ENCODE measurements around the gene SLC25A27.

DNA sequence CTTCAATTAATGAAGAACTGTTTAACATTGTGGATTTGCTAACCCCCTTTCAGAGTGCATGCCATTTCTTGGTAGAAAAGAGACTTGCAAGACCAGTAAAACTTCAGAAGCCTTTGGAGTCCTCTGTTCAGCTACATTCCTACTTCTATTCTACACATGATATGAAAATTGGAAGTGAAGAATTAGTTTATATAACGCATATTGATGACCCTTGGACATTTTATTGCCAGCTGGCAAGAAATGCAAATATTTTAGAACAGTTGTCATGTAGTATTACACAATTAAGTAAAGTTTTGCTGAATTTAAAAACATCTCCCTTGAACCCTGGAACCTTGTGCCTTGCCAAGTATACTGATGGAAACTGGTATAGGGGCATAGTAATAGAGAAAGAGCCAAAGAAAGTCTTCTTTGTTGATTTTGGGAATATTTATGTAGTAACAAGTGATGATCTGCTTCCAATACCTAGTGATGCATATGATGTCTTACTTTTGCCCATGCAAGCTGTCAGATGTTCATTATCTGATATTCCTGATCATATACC is 38.2 kb downstream of the SLC25A27 start:
- TF ChIP-seq, protein P1, sequence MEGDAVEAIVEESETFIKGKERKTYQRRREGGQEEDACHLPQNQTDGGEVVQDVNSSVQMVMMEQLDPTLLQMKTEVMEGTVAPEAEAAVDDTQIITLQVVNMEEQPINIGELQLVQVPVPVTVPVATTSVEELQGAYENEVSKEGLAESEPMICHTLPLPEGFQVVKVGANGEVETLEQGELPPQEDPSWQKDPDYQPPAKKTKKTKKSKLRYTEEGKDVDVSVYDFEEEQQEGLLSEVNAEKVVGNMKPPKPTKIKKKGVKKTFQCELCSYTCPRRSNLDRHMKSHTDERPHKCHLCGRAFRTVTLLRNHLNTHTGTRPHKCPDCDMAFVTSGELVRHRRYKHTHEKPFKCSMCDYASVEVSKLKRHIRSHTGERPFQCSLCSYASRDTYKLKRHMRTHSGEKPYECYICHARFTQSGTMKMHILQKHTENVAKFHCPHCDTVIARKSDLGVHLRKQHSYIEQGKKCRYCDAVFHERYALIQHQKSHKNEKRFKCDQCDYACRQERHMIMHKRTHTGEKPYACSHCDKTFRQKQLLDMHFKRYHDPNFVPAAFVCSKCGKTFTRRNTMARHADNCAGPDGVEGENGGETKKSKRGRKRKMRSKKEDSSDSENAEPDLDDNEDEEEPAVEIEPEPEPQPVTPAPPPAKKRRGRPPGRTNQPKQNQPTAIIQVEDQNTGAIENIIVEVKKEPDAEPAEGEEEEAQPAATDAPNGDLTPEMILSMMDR (conservative IDR thresholded peaks at IDR 0.05; ENCODE audit: low read depth in 2 of 2), result no peak
- no peak for TF ChIP-seq EZH2phosphoT487 (IDR thresholded peaks at IDR 0.05; ENCODE audit: unreplicated experiment)
- TF ChIP-seq POLR2AphosphoS5 (IDR thresholded peaks at IDR 0.05; ENCODE audit: low read depth), result no peak
- TF ChIP-seq EZH2 (IDR thresholded peaks at IDR 0.05; ENCODE audit: low read depth, unreplicated experiment), result no peak
- TF ChIP-seq JUNB (IDR thresholded peaks at IDR 0.05; ENCODE audit: unreplicated experiment), result no peak
- TF ChIP-seq CREB1 (CRISPR knock-in tag; IDR thresholded peaks at IDR 0.05; ENCODE audit: low read depth), result no peak
- TF ChIP-seq, protein P2, sequence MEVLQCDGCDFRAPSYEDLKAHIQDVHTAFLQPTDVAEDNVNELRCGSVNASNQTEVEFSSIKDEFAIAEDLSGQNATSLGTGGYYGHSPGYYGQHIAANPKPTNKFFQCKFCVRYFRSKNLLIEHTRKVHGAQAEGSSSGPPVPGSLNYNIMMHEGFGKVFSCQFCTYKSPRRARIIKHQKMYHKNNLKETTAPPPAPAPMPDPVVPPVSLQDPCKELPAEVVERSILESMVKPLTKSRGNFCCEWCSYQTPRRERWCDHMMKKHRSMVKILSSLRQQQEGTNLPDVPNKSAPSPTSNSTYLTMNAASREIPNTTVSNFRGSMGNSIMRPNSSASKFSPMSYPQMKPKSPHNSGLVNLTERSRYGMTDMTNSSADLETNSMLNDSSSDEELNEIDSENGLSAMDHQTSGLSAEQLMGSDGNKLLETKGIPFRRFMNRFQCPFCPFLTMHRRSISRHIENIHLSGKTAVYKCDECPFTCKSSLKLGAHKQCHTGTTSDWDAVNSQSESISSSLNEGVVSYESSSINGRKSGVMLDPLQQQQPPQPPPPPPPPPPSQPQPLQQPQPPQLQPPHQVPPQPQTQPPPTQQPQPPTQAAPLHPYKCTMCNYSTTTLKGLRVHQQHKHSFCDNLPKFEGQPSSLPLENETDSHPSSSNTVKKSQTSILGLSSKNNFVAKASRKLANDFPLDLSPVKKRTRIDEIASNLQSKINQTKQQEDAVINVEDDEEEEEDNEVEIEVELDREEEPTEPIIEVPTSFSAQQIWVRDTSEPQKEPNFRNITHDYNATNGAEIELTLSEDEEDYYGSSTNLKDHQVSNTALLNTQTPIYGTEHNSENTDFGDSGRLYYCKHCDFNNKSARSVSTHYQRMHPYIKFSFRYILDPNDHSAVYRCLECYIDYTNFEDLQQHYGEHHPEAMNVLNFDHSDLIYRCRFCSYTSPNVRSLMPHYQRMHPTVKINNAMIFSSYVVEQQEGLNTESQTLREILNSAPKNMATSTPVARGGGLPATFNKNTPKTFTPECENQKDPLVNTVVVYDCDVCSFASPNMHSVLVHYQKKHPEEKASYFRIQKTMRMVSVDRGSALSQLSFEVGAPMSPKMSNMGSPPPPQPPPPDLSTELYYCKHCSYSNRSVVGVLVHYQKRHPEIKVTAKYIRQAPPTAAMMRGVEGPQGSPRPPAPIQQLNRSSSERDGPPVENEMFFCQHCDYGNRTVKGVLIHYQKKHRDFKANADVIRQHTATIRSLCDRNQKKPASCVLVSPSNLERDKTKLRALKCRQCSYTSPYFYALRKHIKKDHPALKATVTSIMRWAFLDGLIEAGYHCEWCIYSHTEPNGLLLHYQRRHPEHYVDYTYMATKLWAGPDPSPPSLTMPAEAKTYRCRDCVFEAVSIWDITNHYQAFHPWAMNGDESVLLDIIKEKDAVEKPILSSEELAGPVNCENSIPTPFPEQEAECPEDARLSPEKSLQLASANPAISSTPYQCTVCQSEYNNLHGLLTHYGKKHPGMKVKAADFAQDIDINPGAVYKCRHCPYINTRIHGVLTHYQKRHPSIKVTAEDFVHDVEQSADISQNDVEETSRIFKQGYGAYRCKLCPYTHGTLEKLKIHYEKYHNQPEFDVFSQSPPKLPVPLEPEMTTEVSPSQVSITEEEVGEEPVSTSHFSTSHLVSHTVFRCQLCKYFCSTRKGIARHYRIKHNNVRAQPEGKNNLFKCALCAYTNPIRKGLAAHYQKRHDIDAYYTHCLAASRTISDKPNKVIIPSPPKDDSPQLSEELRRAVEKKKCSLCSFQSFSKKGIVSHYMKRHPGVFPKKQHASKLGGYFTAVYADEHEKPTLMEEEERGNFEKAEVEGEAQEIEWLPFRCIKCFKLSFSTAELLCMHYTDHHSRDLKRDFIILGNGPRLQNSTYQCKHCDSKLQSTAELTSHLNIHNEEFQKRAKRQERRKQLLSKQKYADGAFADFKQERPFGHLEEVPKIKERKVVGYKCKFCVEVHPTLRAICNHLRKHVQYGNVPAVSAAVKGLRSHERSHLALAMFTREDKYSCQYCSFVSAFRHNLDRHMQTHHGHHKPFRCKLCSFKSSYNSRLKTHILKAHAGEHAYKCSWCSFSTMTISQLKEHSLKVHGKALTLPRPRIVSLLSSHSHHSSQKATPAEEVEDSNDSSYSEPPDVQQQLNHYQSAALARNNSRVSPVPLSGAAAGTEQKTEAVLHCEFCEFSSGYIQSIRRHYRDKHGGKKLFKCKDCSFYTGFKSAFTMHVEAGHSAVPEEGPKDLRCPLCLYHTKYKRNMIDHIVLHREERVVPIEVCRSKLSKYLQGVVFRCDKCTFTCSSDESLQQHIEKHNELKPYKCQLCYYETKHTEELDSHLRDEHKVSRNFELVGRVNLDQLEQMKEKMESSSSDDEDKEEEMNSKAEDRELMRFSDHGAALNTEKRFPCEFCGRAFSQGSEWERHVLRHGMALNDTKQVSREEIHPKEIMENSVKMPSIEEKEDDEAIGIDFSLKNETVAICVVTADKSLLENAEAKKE (CRISPR knock-in tag; IDR thresholded peaks at IDR 0.05), result no peak
- TF ChIP-seq, protein P3, sequence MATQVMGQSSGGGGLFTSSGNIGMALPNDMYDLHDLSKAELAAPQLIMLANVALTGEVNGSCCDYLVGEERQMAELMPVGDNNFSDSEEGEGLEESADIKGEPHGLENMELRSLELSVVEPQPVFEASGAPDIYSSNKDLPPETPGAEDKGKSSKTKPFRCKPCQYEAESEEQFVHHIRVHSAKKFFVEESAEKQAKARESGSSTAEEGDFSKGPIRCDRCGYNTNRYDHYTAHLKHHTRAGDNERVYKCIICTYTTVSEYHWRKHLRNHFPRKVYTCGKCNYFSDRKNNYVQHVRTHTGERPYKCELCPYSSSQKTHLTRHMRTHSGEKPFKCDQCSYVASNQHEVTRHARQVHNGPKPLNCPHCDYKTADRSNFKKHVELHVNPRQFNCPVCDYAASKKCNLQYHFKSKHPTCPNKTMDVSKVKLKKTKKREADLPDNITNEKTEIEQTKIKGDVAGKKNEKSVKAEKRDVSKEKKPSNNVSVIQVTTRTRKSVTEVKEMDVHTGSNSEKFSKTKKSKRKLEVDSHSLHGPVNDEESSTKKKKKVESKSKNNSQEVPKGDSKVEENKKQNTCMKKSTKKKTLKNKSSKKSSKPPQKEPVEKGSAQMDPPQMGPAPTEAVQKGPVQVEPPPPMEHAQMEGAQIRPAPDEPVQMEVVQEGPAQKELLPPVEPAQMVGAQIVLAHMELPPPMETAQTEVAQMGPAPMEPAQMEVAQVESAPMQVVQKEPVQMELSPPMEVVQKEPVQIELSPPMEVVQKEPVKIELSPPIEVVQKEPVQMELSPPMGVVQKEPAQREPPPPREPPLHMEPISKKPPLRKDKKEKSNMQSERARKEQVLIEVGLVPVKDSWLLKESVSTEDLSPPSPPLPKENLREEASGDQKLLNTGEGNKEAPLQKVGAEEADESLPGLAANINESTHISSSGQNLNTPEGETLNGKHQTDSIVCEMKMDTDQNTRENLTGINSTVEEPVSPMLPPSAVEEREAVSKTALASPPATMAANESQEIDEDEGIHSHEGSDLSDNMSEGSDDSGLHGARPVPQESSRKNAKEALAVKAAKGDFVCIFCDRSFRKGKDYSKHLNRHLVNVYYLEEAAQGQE (IDR thresholded peaks at IDR 0.05; ENCODE audit: unreplicated experiment), result no peak
- TF ChIP-seq, protein P4, sequence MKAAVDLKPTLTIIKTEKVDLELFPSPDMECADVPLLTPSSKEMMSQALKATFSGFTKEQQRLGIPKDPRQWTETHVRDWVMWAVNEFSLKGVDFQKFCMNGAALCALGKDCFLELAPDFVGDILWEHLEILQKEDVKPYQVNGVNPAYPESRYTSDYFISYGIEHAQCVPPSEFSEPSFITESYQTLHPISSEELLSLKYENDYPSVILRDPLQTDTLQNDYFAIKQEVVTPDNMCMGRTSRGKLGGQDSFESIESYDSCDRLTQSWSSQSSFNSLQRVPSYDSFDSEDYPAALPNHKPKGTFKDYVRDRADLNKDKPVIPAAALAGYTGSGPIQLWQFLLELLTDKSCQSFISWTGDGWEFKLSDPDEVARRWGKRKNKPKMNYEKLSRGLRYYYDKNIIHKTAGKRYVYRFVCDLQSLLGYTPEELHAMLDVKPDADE (IDR thresholded peaks at IDR 0.05), result no peak
- no peak for TF ChIP-seq ZNF114 (CRISPR knock-in tag; IDR thresholded peaks at IDR 0.05)

All from GM23338 (cell line).